HUES6 (cell line): ENCODE data around the gene SETD1B.

Experiments
- H3K27ac ChIP-seq: 2 replicates; pipeline ENCODE4 v1.7.0; 2013; ENCODE audit warnings: low read depth, mild to moderate bottlenecking, low read length, inconsistent platforms
- H3K27me3 ChIP-seq: 2 replicates; pipeline ENCODE4 v1.6.1; 2013; ENCODE audit warnings: low read length; ENCODE audit not compliant: control insufficient read depth, insufficient read depth
- H3K36me3 ChIP-seq: 2 replicates; pipeline ENCODE4 v1.6.1; 2013; ENCODE audit warnings: low read length; ENCODE audit not compliant: control insufficient read depth, insufficient read depth
- H3K4me1 ChIP-seq: 2 replicates; pipeline ENCODE4 v1.6.1; 2013; ENCODE audit warnings: low read length; ENCODE audit not compliant: control insufficient read depth, insufficient read depth
- H3K4me3 ChIP-seq: 2 replicates; pipeline ENCODE4 v1.5.1; 2013; ENCODE audit warnings: low read depth, low read length
- H3K9ac ChIP-seq: one replicate; pipeline ENCODE4 v1.6.1; 2013; ENCODE audit warnings: mild to moderate bottlenecking, low read length
- H3K9me3 ChIP-seq: 2 replicates; pipeline ENCODE4 v1.6.1; 2013; ENCODE audit warnings: low read depth, low read length; ENCODE audit not compliant: control insufficient read depth, insufficient read depth

SETD1B gene

DNA sequence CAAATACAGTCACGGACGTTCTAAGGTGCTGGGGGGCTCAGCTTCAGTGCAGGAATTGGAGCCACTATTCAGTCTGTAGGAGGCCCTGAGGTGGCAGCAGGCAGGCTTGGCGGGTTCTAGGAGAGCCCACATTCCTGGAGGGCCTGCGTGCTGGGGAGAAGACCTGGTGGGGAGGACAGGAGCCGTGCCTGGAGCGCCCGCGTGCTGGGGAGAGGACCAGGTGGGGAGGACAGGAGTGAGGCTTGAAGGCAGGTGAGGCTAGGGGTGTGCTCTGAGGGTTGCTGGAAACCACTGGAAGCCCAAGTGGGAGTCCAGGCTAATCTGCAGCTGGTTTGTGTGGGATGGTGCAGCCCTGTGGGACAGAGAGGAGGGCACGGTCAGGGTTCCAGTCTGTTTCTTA, 33.4 kb upstream of the SETD1B start:
- Histone ChIP-seq H3K27me3 (no peaks in the 10 kb centered on the region), H3K9ac (peak overlapping the region; percentile 53), H3K9me3 (no peaks in the 10 kb centered on the region), H3K27ac (no peak overlapping the region), H3K36me3 (peaks cover 5% of the 10 kb centered on the region), H3K4me3 (no peak overlapping the region), H3K4me1 (peaks cover 30% of the 10 kb centered on the region; the same call in 1 of the 2 replicates)

DNA sequence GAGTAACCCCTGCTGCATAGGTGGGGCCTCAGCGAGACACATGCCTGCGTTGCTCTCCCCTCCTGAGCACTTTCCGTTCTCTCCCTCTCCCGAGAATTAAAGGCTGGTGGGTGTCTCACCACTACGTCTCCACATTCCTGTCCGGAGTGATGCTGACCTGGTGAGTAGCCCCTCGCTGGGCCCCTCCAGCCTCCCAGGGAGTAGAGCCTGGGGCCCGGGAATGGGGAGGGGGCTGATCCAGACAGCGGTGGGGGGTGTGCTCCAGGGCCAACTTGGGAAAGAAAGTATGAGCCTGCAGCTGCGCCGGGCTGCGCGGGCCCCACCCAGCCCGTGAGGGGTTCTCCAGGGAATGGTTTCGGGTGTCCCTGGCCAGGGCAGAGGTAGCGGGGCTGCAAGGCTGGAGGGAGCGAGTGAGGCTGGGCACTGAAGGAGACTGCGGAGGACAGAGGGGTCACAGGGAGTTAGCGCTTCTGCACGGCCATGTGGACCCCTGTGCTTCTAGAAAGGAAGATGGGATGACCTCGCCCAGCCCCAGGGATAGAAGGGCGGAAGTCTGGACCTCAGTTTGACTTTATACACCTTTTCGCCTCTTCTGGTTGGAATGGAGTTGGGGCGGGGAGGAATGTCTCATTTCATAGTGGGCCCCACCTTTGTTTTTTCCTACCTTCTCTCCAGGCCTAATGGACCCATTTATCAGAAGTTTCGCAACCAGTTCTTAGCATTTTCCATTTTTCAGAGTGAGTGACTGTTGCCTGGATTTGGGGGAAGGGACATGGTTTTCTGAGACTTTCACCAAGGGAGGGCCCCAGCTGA, 32.8 kb upstream of the SETD1B start:
- Histone ChIP-seq H3K27ac (no peak overlapping the region), H3K36me3 (peaks cover 5% of the 10 kb centered on the region), H3K9ac (peak overlapping the region; percentile 53), H3K4me1 (peaks cover 32% of the 10 kb centered on the region; the same call in 1 of the 2 replicates), H3K9me3 (no peaks in the 10 kb centered on the region), H3K4me3 (no peak overlapping the region), H3K27me3 (no peaks in the 10 kb centered on the region)

- no peaks in the 10 kb centered on the region for H3K27me3 ChIP-seq
- 0 out of 2 replicates have a peak, but pooled peaks cover under 1% of the 10 kb centered on the region for H3K36me3 ChIP-seq
- no peak overlapping the region for H3K4me3 ChIP-seq
- H3K9ac ChIP-seq: no peak overlapping the region
- peaks cover 28% of the 10 kb centered on the region; the same call in 1 of the 2 replicates for H3K4me1 ChIP-seq
- H3K27ac ChIP-seq: no peak overlapping the region
- no peaks in the 10 kb centered on the region for H3K9me3 ChIP-seq
These were observed 30.6 kb upstream of the SETD1B start for GRCh38 chr12:121773011-121773777.

DNA sequence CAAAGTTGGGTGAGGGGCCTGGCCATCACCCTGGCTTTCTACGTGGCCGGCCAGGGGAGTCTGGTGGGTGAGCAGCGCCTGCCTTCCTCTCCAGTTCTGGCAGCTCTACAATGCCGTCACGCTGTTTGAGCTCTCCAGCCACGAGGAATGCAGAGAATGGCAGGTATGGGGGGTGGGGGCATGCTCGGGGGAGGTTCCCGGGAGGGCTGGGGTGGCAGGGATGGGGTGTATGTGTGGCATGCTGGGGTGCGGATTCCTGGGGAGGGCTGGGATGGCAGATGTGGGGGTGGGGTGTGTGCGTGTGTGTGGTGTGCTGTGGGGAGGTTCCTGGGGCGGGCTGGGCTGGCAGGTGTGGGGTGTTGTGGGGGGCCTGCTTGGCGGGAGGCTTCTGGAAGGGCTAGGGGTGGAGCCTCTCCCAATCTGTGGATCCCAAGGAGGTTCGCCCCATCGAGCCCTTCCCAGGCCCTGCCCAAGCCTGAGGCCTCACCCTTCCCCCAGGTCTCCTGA, 28.8 kb upstream of the SETD1B start:
- Histone ChIP-seq H3K36me3 (peaks cover 12% of the 10 kb centered on the region), H3K4me3 (no peak overlapping the region), H3K4me1 (peaks cover 27% of the 10 kb centered on the region; the same call in 1 of the 2 replicates), H3K9me3 (no peaks in the 10 kb centered on the region), H3K27ac (peak overlapping the region; percentile 73; the same call in 1 of the 2 replicates), H3K9ac (peak overlapping the region; percentile 56), H3K27me3 (no peaks in the 10 kb centered on the region)

- H3K4me3 ChIP-seq: no peak overlapping the region
- H3K36me3 ChIP-seq: peaks cover 15% of the 10 kb centered on the region
- peaks cover 22% of the 10 kb centered on the region; the same call in 1 of the 2 replicates for H3K4me1 ChIP-seq
- H3K27me3 ChIP-seq: no peaks in the 10 kb centered on the region
- peak overlapping the region; percentile 73; the same call in 1 of the 2 replicates for H3K27ac ChIP-seq
- H3K9me3 ChIP-seq: no peaks in the 10 kb centered on the region
- H3K9ac ChIP-seq: peak overlapping the region; percentile 56
These were observed 28.3 kb upstream of the SETD1B start for GRCh38 chr12:121775501-121775900.

DNA sequence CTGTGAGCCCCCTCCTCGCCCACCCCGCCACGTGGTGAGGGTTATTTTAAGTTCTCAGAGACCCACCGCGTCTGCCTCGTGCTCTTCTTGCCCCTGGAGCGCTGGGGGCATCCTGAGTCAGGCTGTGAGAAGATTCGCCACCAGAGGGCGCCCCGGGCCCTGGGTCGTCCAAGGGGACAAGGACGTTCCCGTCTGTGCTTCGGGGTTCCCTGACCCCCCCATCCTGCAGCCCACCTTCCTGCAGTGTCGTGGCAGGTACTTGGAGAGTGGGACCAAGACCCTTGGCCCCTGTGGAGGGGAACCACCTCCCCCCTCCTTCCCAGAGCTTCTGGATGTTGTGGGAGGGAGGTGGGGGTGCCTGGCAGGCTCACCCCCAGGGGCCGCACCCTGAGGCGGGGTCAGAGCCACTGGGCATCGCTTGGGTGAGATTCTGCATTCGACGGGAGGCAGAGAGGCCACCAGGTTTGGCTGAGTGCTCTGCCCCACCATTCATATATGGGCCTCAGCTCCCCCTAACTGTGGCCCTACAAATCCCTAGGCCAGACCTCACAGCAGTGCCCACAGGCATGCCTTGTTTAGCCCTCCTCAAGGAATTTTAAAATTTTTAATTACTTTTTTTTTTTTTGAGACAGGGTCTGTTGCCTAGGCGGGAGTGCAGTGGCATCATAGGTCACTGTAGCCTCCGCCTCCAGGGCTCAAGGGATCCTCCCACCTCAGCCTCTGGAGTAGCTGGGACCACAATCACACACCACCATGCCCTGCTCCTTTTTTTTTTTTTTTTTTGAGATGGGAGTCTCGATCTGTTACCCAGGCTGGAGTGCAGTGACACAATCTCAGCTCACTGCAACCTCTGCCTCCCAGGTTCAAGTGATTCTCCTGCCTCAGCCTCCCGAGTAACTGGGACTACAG, 27.4 kb upstream of the SETD1B start:
- H3K4me1 ChIP-seq: peaks cover 15% of the 10 kb centered on the region
- no peaks in the 10 kb centered on the region for H3K27me3 ChIP-seq
- H3K9me3 ChIP-seq: no peaks in the 10 kb centered on the region
- no peak overlapping the region for H3K9ac ChIP-seq
- H3K27ac ChIP-seq: no peak overlapping the region
- H3K4me3 ChIP-seq: no peak overlapping the region
- peaks cover 24% of the 10 kb centered on the region for H3K36me3 ChIP-seq

- Histone ChIP-seq H3K4me3 (no peak overlapping the region), H3K9me3 (no peaks in the 10 kb centered on the region), H3K36me3 (peaks cover 26% of the 10 kb centered on the region), H3K4me1 (peaks cover 24% of the 10 kb centered on the region), H3K27me3 (no peaks in the 10 kb centered on the region), H3K9ac (no peak overlapping the region), H3K27ac (no peak overlapping the region)
These were observed 25.0 kb upstream of the SETD1B start for GRCh38 chr12:121778567-121779421.

- H3K27ac ChIP-seq: no peak overlapping the region
- H3K9me3 ChIP-seq: no peaks in the 10 kb centered on the region
- H3K9ac ChIP-seq: no peak overlapping the region
- peaks cover 26% of the 10 kb centered on the region for H3K36me3 ChIP-seq
- H3K4me3 ChIP-seq: no peak overlapping the region
- H3K27me3 ChIP-seq: no peaks in the 10 kb centered on the region
- H3K4me1 ChIP-seq: peaks cover 24% of the 10 kb centered on the region
These were observed 24.4 kb upstream of the SETD1B start for GRCh38 chr12:121779422-121779895.

DNA sequence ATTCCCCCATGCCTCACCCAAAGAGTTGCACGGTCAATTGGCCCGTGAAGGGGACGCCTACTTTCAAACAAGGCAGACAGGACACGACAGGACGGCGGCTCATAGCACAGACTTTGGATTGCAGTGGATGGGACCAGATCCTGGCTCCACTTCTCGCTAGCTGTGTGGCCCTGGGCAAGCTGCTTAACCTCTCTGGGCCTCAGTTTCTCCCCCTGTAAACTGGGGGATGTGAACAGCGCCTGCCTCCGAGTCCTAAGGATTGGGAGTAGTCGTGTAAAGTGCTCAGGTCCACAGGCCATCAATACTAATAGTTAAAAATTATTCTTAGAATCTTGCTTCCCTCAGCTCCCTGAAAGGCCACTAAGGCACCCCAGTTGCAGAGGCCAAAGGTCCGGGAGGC, 23.4 kb upstream of the SETD1B start:
- H3K27me3 ChIP-seq: no peaks in the 10 kb centered on the region
- no peak overlapping the region for H3K27ac ChIP-seq
- no peak overlapping the region for H3K9ac ChIP-seq
- peaks cover 33% of the 10 kb centered on the region for H3K36me3 ChIP-seq
- peaks cover 16% of the 10 kb centered on the region for H3K4me1 ChIP-seq
- no peaks in the 10 kb centered on the region for H3K9me3 ChIP-seq
- H3K4me3 ChIP-seq: no peak overlapping the region
